Measurements from ENCODE around the gene UBL4B.

Gene UBL4B

GRCh38 chr1:110160538-110161100 is 48.4 kb downstream of the UBL4B start:
- no peaks in the 10 kb centered on the region for H3K9me3 ChIP-seq (ENCODE audit: low read length)
- no peaks in the 10 kb centered on the region for H3K9me2 ChIP-seq (ENCODE audit: low read depth, low read length)
- H3K4me2 ChIP-seq (ENCODE audit: low read length) = no peak overlapping the region
- H4K20me1 ChIP-seq (ENCODE audit: insufficient read depth, low read length) = no peaks in the 10 kb centered on the region
- no peak overlapping the region for H3K27ac ChIP-seq (ENCODE audit: low read depth, low read length, poor library complexity, severe bottlenecking)
- H3K9ac ChIP-seq (ENCODE audit: low read length) = no peak overlapping the region
- no peak overlapping the region for H3K4me3 ChIP-seq (ENCODE audit: low read depth, low read length, poor library complexity, severe bottlenecking)
- TF ChIP-seq EZH2 (IDR thresholded peaks at IDR 0.05; ENCODE audit: borderline replicate concordance, low read length) (no peak), CTCF (IDR thresholded peaks at IDR 0.05; ENCODE audit: low read length) (no peak)
- H3K79me2 ChIP-seq (ENCODE audit: insufficient read depth, low read length) = no peaks in the 10 kb centered on the region
- no peaks in the 10 kb centered on the region for H3F3A ChIP-seq (ENCODE audit: insufficient read depth, low read length)
- no peaks in the 10 kb centered on the region for H3K36me3 ChIP-seq (ENCODE audit: insufficient read depth, low read length)
- no peak overlapping the region for H2AFZ ChIP-seq (ENCODE audit: low read length)
- H3K4me1 ChIP-seq (ENCODE audit: insufficient read depth, low read length, severe bottlenecking) = no peaks in the 10 kb centered on the region
- H3K27me3 ChIP-seq (ENCODE audit: insufficient read depth, low read length) = 0 out of 2 replicates have a peak, but pooled peaks cover 5% of the 10 kb centered on the region

- H4K20me1 ChIP-seq (ENCODE audit: insufficient read depth, low read length) = no peaks in the 10 kb centered on the region
- no peak for TF ChIP-seq EZH2 (IDR thresholded peaks at IDR 0.05; ENCODE audit: borderline replicate concordance, low read length)
- H3F3A ChIP-seq (ENCODE audit: insufficient read depth, low read length) = no peaks in the 10 kb centered on the region
- no peak overlapping the region for H3K27ac ChIP-seq (ENCODE audit: low read depth, low read length, poor library complexity, severe bottlenecking)
- H3K27me3 ChIP-seq (ENCODE audit: insufficient read depth, low read length) = 0 out of 2 replicates have a peak, but pooled peaks cover 5% of the 10 kb centered on the region
- H3K4me2 ChIP-seq (ENCODE audit: low read length) = no peak overlapping the region
- no peaks in the 10 kb centered on the region for H3K4me1 ChIP-seq (ENCODE audit: insufficient read depth, low read length, severe bottlenecking)
- no peak overlapping the region for H3K9ac ChIP-seq (ENCODE audit: low read length)
- no peaks in the 10 kb centered on the region for H3K9me3 ChIP-seq (ENCODE audit: low read length)
- no peaks in the 10 kb centered on the region for H3K36me3 ChIP-seq (ENCODE audit: insufficient read depth, low read length)
- no peaks in the 10 kb centered on the region for H3K79me2 ChIP-seq (ENCODE audit: insufficient read depth, low read length)
- H3K9me2 ChIP-seq (ENCODE audit: low read depth, low read length) = no peaks in the 10 kb centered on the region
- H3K4me3 ChIP-seq (ENCODE audit: low read depth, low read length, poor library complexity, severe bottlenecking) = no peak overlapping the region
- no peak overlapping the region for H2AFZ ChIP-seq (ENCODE audit: low read length)
Measured at GRCh38 chr1:110161165-110161564, 48.9 kb downstream of the UBL4B start.

GRCh38 chr1:110161849-110162248 is 49.6 kb downstream of the UBL4B start:
- no peaks in the 10 kb centered on the region for H3F3A ChIP-seq (ENCODE audit: insufficient read depth, low read length)
- no peaks in the 10 kb centered on the region for H3K9me3 ChIP-seq (ENCODE audit: low read length)
- no peak overlapping the region for H3K4me2 ChIP-seq (ENCODE audit: low read length)
- no peak overlapping the region for H2AFZ ChIP-seq (ENCODE audit: low read length)
- no peaks in the 10 kb centered on the region for H3K9me2 ChIP-seq (ENCODE audit: low read depth, low read length)
- no peak overlapping the region for H3K27ac ChIP-seq (ENCODE audit: low read depth, low read length, poor library complexity, severe bottlenecking)
- TF ChIP-seq EZH2 (IDR thresholded peaks at IDR 0.05; ENCODE audit: borderline replicate concordance, low read length) (no peak), CTCF (IDR thresholded peaks at IDR 0.05; ENCODE audit: low read length) (no peak)
- 0 out of 2 replicates have a peak, but pooled peaks cover 5% of the 10 kb centered on the region for H3K27me3 ChIP-seq (ENCODE audit: insufficient read depth, low read length)
- no peaks in the 10 kb centered on the region for H3K36me3 ChIP-seq (ENCODE audit: insufficient read depth, low read length)
- H3K9ac ChIP-seq (ENCODE audit: low read length) = no peak overlapping the region
- no peaks in the 10 kb centered on the region for H4K20me1 ChIP-seq (ENCODE audit: insufficient read depth, low read length)
- H3K4me1 ChIP-seq (ENCODE audit: insufficient read depth, low read length, severe bottlenecking) = no peaks in the 10 kb centered on the region
- H3K79me2 ChIP-seq (ENCODE audit: insufficient read depth, low read length) = no peaks in the 10 kb centered on the region
- H3K4me3 ChIP-seq (ENCODE audit: low read depth, low read length, poor library complexity, severe bottlenecking) = no peak overlapping the region

Data from OCI-LY1 (cell line).